Sigmoid colon (tissue), 7 donors: ENCODE measurements around the gene LHX1. TPM values are rescaled to one million over a fixed set of nuclear protein-coding genes. Genes with fewer than 3 reads are reported as not detected.

Source experiments
- DNase-seq: peaks from one replicate; pipeline ENCODE4 v3.0.0-alpha.2; 2019
- H3K27ac ChIP-seq, 4 donors: fragments of 200-600 bp; sonication (generic); one replicate each; pipeline ENCODE4 v1.5.1; 2016 to 2019; ENCODE audit warnings: mild to moderate bottlenecking in 1 of 4
- H3K27me3 ChIP-seq, 3 donors: fragments of 200-600 bp; sonication (generic); one replicate each; pipeline ENCODE4 v1.5.1; 2019; ENCODE audit warnings: mild to moderate bottlenecking in 1 of 3
- H3K36me3 ChIP-seq, 4 donors: fragments of 200-600 bp; sonication (generic); one replicate each; pipeline ENCODE4 v1.5.1; 2016 to 2019
- H3K4me1 ChIP-seq, 4 donors: fragments of 200-600 bp; sonication (generic); one replicate each; pipeline ENCODE4 v1.5.1; 2017 to 2019
- H3K4me3 ChIP-seq, 4 donors: fragments of 200-600 bp; sonication (generic); one replicate each; pipeline ENCODE4 v1.5.1; 2017 to 2019; ENCODE audit warnings: mild to moderate bottlenecking in 2 of 4, moderate library complexity in 1 of 4
- H3K9me3 ChIP-seq, 4 donors: fragments of 200-600 bp in 3 of 4; sonication (generic) in 3 of 4; one replicate each; pipeline versions ENCODE4 v1.5.1 to v1.6.1; 2013 to 2019
- CTCF ChIP-seq, 4 experiments: fragments of 450-650 bp in 3 of 4; fragments of 200-600 bp in 1 of 4; IDR thresholded peaks; one replicate each; pipeline ENCODE4 v1.5.1; 2016 to 2019; ENCODE audit warnings: antibody characterized with exemption in 4 of 4, mild to moderate bottlenecking in 3 of 4, moderate library complexity in 2 of 4
- EP300 ChIP-seq, 4 donors: sonication (generic); formaldehyde crosslinking; IDR thresholded peaks; one replicate each; pipeline ENCODE4 v1.6.1; 2017; ENCODE audit warnings: antibody characterized with exemption in 4 of 4
- POLR2A ChIP-seq, 2 donors: fragments of 450-650 bp; IDR thresholded peaks; one replicate each; pipeline ENCODE4 v1.6.1; 2016; ENCODE audit warnings: antibody characterized with exemption in 2 of 2, mild to moderate bottlenecking in 2 of 2, moderate library complexity in 2 of 2
- POLR2AphosphoS5 ChIP-seq, 4 donors: sonication (generic); formaldehyde crosslinking; IDR thresholded peaks; one replicate each; pipeline ENCODE4 v1.6.1; 2017; ENCODE audit warnings: antibody characterized with exemption in 4 of 4
- WGBS, 2 donors: extraction: QIAGEN DNeasy Blood & Tissue Kit; methylation state at CpG; one replicate each; pipeline ENCODE4 v1.1.7; 2013; 5-methylcytosine and 5-hydroxymethylcytosine counted together
- intact Hi-C: fragments of 100-400 bp; cut with DNase I; formaldehyde crosslinking; loops from one replicate; pipeline ENCODE4 v1.15.1; 2023
- polyA plus RNA-seq, 3 donors: library from polyadenylated mRNA; stranded (reverse); fragments of 200-250 nt; gene quantifications; one replicate each; pipeline ENCODE4 v1.2.3, GENCODE V29; 2013
- total RNA-seq, 4 donors: library from RNA; depleted of rRNA; stranded (reverse); fragments of >200 nt; gene quantifications; one replicate each; pipeline ENCODE4 v1.1.0, GENCODE V29; 2016
- donor health status: healthy with polysubstance abuse.
- donor health status: Bipolar disorder and iron deficiency.
- donor health status: healthy.

Gene LHX1
- total and polyA plus RNA-seq, 7 donors, result not detected

GRCh38 chr17:36978810-36979564 lies 41.7 kb downstream of the LHX1 start:
- TF ChIP-seq POLR2AphosphoS5 (IDR thresholded peaks at IDR 0.05), result no peak
- no peak for TF ChIP-seq CTCF (IDR thresholded peaks at IDR 0.05)
- TF ChIP-seq EP300 (IDR thresholded peaks at IDR 0.05), result no peak
- no peak for TF ChIP-seq POLR2A (IDR thresholded peaks at IDR 0.05)
- 79 to 85% methylated on average over 11 of the region's 11 CpGs for WGBS, 2 donors
- H3K4me1 ChIP-seq, result peaks cover 0 to 13% (median 4%) of the 10 kb centered on the region in 4 donors
- H3K4me3 ChIP-seq, result no peak overlapping the region
- intact Hi-C loops, result no loop called here
- DNase-seq, result no peak
- H3K27ac ChIP-seq, result no peak overlapping the region
- H3K9me3 ChIP-seq, result no peaks in the 10 kb centered on the region
- H3K27me3 ChIP-seq, result no peaks in the 10 kb centered on the region
- peaks cover 0 to 9% (median 0%) of the 10 kb centered on the region in 4 donors for H3K36me3 ChIP-seq

GRCh38 chr17:36979565-36979941 lies 42.3 kb downstream of the LHX1 start:
- H3K9me3 ChIP-seq, result no peaks in the 10 kb centered on the region
- no peak overlapping the region for H3K27ac ChIP-seq
- 69 to 76% methylated on average over 4 of the region's 4 CpGs for WGBS, 2 donors
- H3K36me3 ChIP-seq, result peaks cover 0 to 9% (median 0%) of the 10 kb centered on the region in 4 donors
- intact Hi-C loops, result no loop called here
- peaks cover 0 to 13% (median 4%) of the 10 kb centered on the region in 4 donors for H3K4me1 ChIP-seq
- no peak overlapping the region for H3K4me3 ChIP-seq
- no peaks in the 10 kb centered on the region for H3K27me3 ChIP-seq
- no peak for DNase-seq
- no peak for TF ChIP-seq POLR2AphosphoS5 (IDR thresholded peaks at IDR 0.05)
- no peak for TF ChIP-seq CTCF (IDR thresholded peaks at IDR 0.05)
- TF ChIP-seq EP300 (IDR thresholded peaks at IDR 0.05), result no peak

GRCh38 chr17:36980280-36980761 lies 43.0 kb downstream of the LHX1 start:
- Histone ChIP-seq H3K4me3 (no peak overlapping the region), H3K36me3 (peaks cover 0 to 9% (median 0%) of the 10 kb centered on the region in 4 donors), H3K27me3 (no peaks in the 10 kb centered on the region), H3K9me3 (no peaks in the 10 kb centered on the region), H3K27ac (no peak overlapping the region), H3K4me1 (peaks cover 0 to 13% (median 4%) of the 10 kb centered on the region in 4 donors)
- TF ChIP-seq CTCF (IDR thresholded peaks at IDR 0.05) (no peak), POLR2AphosphoS5 (IDR thresholded peaks at IDR 0.05) (no peak), POLR2A (IDR thresholded peaks at IDR 0.05) (no peak), EP300 (IDR thresholded peaks at IDR 0.05) (no peak)
- WGBS, 2 donors, result 19 to 51% methylated on average over 2 of the region's 2 CpGs
- no peak for DNase-seq
- intact Hi-C loops, result no loop called here

- Histone ChIP-seq H3K36me3 (peaks cover 0 to 22% (median 8%) of the 10 kb centered on the region in 4 donors), H3K27ac (no peak overlapping the region), H3K4me1 (peaks cover 0 to 13% (median 4%) of the 10 kb centered on the region in 4 donors), H3K27me3 (no peaks in the 10 kb centered on the region), H3K9me3 (no peaks in the 10 kb centered on the region), H3K4me3 (no peak overlapping the region)
- DNase-seq, result no peak
- TF ChIP-seq CTCF (IDR thresholded peaks at IDR 0.05) (no peak), POLR2AphosphoS5 (IDR thresholded peaks at IDR 0.05) (no peak), POLR2A (IDR thresholded peaks at IDR 0.05) (no peak), EP300 (IDR thresholded peaks at IDR 0.05) (no peak)
- intact Hi-C loops, result no loop called here
Observed at GRCh38 chr17:36983618-36984017, 46.3 kb downstream of the LHX1 start.
